NCI-H146 treated with DMSO at 0.1 percent for 48 hours (cell line): Measurements from ENCODE around the gene LEPROT.
A peak's percentile ranks its signal among the peaks of the same experiment; 100 is the strongest.

Source experiments
- DNase-seq: peaks from one replicate; lab custom pipeline; 2025; ENCODE audit not compliant: unreplicated experiment; lab: John Stamatoyannopoulos, UW

The LEPROT gene

GRCh38 chr1:65412256-65412983 lies 8.0 kb upstream of the LEPROT start:
- no peak for DNase-seq

- no peak for DNase-seq
Measured at GRCh38 chr1:65412984-65413375, 7.5 kb upstream of the LEPROT start.

- DNase-seq, result no peak
Measured at GRCh38 chr1:65414538-65414937, 5.9 kb upstream of the LEPROT start.

- no peak for DNase-seq
Measured at GRCh38 chr1:65416767-65417166, 3.7 kb upstream of the LEPROT start.

- DNase-seq, result no peak
Measured at GRCh38 chr1:65417729-65418128, 2.7 kb upstream of the LEPROT start.

GRCh38 chr1:65418522-65419185 lies 1.8 kb upstream of the LEPROT start:
- no peak for DNase-seq

GRCh38 chr1:65419681-65420589 lies 533 bp upstream of the LEPROT start:
- peak; percentile 92 for DNase-seq

- DNase-seq, result no peak
Measured at GRCh38 chr1:65421351-65422025, 1.0 kb downstream of the LEPROT start.

- DNase-seq, result no peak
Measured at GRCh38 chr1:65422241-65423203, 2.1 kb downstream of the LEPROT start.

- no peak for DNase-seq
Measured at GRCh38 chr1:65423884-65424572, 3.6 kb downstream of the LEPROT start.

- DNase-seq, result no peak
Measured at GRCh38 chr1:65424573-65424889, 4.1 kb downstream of the LEPROT start.

GRCh38 chr1:65425006-65425405 lies 4.5 kb downstream of the LEPROT start:
- DNase-seq, result no peak

GRCh38 chr1:65425697-65426096 lies 5.2 kb downstream of the LEPROT start:
- DNase-seq, result no peak

- no peak for DNase-seq
Measured at GRCh38 chr1:65429078-65429477, 8.6 kb downstream of the LEPROT start.

GRCh38 chr1:65429806-65430205 lies 9.3 kb downstream of the LEPROT start:
- DNase-seq, result no peak

- DNase-seq, result peak; percentile 22
Measured at GRCh38 chr1:65431111-65431705, 10.7 kb downstream of the LEPROT start.

- DNase-seq, result no peak
Measured at GRCh38 chr1:65432918-65433317, 12.4 kb downstream of the LEPROT start.

- no peak for DNase-seq
Measured at GRCh38 chr1:65434255-65434654, 13.8 kb downstream of the LEPROT start.

GRCh38 chr1:65434760-65435159 lies 14.3 kb downstream of the LEPROT start:
- DNase-seq, result no peak
